Renal cortex interstitium (tissue), 11 donors: ENCODE measurements around the gene NCR3LG1. TPM values are rescaled to one million over a fixed set of nuclear protein-coding genes. Genes with fewer than 3 reads are reported as not detected.

Experiments used
- DNase-seq, 11 donors: peaks; one replicate each; pipeline ENCODE4 v3.0.0-alpha.2; 2013; ENCODE audit warnings: low read depth in 9 of 11, low spot score in 4 of 11; ENCODE audit errors: extremely low read depth in 1 of 11
- polyA plus RNA-seq, 3 donors: library from polyadenylated mRNA; unstranded; fragments of 120-200 nt; gene quantifications; one replicate each; pipeline ENCODE4 v1.2.1, GENCODE V29; 2013; ENCODE audit not compliant: insufficient read length in 3 of 3

Gene NCR3LG1
- polyA plus RNA-seq, 3 donors = 1.4 to 2.0 (median 1.9) TPM

DNA sequence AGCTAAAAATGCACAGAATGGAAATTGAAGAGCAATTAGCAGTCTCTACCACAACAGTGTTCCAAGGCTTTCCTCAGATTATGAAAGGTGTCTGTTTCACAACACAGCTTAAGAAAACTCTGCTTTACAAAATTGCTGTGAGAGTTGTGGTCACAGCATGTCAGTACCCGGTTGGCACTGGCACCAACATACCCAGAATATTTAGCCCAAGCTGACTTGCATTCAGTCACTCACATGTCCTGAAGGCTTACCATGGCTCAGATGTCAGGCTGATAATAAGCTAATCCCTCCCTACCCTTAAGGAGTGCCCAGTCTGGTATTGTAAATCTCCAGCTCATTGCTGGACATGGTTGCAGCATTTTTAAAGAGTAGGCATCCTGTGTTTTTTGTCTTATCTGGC, 14.9 kb downstream of the NCR3LG1 start:
- DNase-seq = no peak

DNA sequence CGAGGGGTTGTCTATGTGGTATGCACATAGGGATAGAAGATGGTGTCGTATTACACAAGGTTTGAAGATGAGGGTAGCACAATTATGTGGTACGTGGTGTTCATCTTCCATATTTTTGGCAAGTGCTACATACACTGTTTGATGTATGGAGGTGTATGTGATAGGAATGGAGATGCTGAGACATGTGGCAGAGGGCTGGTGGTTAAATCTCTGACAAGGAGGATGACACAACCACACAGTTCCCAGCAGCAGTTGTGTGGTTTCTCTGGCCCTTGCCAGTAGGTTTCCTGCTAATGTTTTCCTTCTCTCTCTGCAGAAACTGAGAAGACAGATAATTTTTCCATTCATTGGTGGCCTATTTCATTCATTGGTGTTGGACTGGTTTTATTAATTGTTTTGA, 17.0 kb downstream of the NCR3LG1 start:
- no peak for DNase-seq

DNA sequence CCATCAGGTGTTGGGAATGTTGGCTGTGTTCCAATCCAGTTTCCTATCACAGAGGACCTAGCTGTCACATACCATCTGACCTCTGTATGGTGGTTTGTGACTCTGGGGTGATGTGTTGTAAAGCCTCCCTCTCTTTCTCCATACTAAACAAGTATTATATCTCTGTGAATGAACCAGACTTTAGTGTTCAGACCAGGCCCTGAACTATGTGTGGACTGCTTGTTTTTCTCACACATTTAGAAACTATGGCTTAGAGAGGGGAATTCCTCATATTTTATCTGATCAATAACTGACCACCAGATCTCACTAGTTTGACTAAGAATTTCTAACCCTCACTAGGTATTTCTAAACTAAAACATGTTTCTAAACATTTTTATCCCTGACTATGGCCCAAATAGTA, 17.5 kb downstream of the NCR3LG1 start:
- no peak for DNase-seq

- no peak for DNase-seq
These were observed 18.2 kb downstream of the NCR3LG1 start for GRCh38 chr11:17369684-17370243.

DNA sequence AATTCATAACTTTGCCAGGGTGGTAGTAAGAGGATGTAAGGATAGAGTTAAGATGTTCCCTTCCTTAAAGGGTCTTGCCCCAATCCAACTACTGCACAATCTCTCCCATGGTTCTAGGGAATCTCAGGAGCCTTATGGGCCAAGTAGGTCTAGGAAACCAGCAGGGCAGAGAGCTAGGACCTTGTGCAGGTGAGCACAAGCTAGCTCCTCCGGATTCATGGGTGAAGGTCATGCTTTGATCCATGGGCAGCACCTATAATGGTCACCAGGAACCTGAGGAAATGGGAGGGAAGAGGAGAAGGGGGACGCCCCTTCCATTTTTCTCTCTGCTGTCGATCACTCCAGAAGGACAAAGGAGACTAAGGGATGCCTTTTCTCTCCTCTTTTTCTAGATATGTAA, 20.0 kb downstream of the NCR3LG1 start:
- DNase-seq = no peak

- no peak for DNase-seq
These were observed 23.9 kb downstream of the NCR3LG1 start for GRCh38 chr11:17375547-17375946.

- no peak for DNase-seq
These were observed 24.9 kb downstream of the NCR3LG1 start for GRCh38 chr11:17376493-17376892.

DNA sequence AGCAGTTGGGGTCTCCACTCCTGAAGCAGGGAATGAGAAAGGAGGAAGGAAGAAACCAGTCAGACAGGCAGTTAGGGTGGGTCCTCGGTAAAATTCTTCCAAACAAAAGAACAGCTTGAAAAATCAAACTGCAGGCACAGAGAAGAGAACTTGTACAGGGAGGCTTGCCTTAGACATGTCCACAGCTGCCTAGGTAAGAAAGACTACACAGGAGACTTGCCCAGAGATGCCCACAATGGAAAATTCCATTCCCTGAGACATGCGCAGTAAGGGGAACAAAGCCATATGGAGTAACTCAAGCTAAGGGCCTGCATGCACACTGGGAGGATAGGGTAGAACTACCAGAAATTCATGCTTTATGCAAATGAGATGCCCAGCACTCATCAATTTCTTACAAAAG, 27.1 kb downstream of the NCR3LG1 start:
- DNase-seq = no peak

- no peak for DNase-seq
These were observed 28.0 kb downstream of the NCR3LG1 start for GRCh38 chr11:17379383-17380180.

DNA sequence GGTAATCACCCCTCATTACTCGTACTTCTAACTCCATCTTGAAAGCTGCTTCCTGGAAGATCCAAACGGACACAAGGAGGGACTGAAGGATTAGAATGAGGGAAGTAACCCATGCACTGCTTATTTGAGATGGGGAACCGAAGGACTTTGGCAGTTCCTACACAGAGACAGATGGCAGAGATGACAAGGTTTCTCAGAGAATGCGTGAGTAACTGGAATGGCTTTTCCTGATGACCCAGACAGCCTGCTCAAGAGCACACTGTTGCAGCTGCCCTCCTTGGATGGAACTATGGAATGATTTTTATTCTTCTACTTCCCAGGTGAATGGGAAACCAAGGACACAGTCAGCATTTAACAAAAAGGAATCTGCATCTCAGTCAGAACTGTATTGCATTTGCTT, 29.6 kb downstream of the NCR3LG1 start:
- no peak for DNase-seq

- no peak for DNase-seq
These were observed 30.6 kb downstream of the NCR3LG1 start for GRCh38 chr11:17382046-17382728.

DNA sequence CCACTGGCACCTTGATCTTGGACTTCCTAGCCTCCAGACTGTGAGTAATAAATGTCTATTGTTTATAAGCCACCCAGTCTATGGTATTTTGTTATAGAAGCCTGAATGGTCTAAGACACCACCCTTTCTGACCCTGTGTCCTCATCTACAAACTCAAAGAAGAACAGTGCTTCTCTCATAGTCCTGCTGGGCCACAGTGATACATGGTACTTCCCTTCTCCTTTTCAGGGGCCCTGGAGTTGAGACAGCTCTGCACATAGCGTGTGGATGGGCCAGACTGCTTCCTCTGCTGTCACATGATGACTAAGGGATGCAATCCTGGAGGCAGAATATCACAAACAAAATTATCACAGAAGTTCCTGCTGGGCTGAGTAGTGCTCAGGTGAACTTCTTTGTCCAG, 31.9 kb downstream of the NCR3LG1 start:
- DNase-seq = no peak

- DNase-seq = peak in 10 of 11 donors; percentile 47 to 87 (median 74)
These were observed 32.5 kb downstream of the NCR3LG1 start for GRCh38 chr11:17384002-17384511.

DNA sequence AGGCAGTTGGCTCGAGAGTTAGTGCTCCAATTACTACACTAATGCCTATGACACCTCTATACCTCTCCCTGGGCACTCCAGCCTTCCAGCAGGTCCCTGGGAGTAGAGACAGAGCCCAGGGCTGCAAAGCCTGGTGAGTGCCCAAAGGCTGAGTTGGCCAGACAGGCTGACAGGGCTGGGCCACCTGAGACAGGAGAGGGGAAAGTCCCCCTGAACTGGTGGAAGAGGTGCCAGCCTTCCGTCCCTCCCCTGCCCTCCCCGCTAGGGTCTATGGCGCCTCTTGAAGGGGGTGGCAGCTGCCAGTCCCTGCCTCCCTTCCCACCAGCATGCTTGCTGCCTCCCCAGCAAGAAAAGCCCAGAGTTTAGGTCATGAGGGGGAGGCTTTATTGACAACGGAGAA, 33.9 kb downstream of the NCR3LG1 start:
- DNase-seq = no peak

DNA sequence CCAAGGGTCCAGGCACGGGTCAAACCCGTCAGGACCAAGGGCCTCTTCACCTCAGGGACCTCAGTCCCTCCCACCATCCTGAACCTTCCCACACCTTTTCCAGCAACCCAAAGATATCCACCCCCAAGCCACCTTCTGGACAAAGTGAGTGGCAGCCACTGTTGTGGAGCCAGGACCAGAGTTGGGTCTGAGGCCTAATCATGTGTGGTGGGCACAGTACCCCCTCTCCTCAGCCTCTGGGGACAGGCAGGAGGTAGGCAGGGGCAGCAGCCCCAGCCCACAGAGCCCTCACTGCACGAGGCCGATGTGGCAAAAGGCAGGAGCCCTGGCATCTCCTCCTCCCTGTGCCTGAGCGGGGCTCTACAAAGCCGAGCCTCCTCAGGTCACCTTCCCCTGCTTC, 34.3 kb downstream of the NCR3LG1 start:
- DNase-seq = no peak

DNA sequence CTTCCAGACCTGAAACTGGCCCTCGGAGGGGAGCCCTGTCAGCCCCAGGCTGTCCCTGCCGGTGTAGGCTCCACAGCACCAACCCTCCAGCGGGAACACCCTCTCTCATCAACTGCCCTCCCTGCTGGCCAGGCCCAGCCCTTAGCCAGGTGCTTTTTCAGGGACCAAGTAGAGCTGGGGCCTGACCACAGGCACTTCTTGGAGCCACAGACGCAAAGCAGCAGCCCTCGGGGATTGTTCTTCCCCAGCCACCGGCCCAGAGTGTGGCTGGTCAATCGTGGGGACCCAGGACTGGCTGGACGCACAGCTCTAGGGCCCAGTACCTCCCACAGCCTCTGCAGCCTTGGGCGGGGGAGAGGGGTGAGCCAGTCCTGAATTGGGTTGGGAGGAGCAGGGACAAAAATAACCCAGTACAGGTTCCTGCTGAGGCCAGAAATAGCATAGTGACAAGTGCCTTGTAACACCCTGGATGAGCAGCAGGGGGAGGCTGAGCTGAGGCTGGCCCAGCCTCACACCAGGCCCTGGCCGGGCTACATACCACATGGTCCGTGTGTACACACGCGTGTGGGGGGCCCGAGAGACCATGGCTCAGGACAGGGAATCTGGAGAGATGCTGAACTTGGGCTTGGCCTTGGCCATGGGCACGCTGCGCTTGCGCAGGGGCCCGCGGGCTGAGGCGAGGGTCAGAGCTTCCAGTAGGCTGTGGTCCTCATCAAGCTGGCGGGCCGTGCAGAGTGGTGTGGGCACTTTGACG, 34.9 kb downstream of the NCR3LG1 start:
- peak in 1 of 11 donors; percentile 27 for DNase-seq

GRCh38 chr11:17387254-17387653, 35.7 kb downstream of the NCR3LG1 start:
- no peak for DNase-seq

- no peak for DNase-seq
These were observed 36.2 kb downstream of the NCR3LG1 start for GRCh38 chr11:17387811-17388210.

DNA sequence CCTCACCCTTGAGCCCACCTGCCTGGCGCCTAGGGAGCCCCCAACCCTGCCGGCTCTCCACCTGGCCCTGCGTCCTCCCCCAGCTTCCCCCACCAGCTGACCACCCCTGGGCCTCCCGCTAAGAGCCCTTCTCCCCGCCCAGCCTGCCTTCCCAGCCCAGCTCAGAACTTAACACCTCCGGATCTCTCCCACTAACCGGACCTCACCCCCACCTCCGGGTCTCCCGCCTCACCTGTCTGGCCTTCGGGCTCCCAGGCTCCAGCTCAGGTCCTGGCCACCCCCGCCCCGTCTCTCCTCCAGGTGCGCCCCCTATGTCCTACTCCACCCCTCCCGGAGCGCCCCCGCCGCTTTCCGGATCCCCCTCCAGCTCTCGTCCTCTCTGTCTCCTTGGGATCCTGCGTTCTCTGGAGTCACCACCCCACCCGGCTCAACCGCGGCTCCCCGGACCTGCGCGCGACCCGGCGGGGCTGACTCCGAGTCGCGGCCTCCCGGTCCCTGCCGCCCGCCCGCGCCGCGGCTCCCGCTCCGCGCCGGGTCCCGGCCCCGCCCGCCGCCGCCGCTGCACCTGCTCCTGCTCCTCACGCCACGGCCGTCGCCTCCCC, 37.1 kb downstream of the NCR3LG1 start, which contains the start of gene KCNJ11:
TSS of gene KCNJ11 (minus strand) at position 51 of the 602 bp plus-strand sequence. CDS start 568 bp downstream, outside the sequence.
- no peak for DNase-seq
